Activated T-helper 9 cell treated with anti-CD3 and anti-CD28 coated beads, Interleukin-2, amount 50 U/mL, for 16 hours (primary cell): ENCODE data around the gene DEGS2.

Experiments used
- DNase-seq: peaks from one replicate; pipeline ENCODE4 v3.0.0-alpha.2; 2020; ENCODE audit warnings: low read depth

DEGS2 gene

GRCh38 chr14:100148837-100149731, 10.4 kb downstream of the DEGS2 start:
- no peak for DNase-seq

- DNase-seq: no peak
These were observed 11.6 kb downstream of the DEGS2 start for GRCh38 chr14:100147691-100148464.

DNA sequence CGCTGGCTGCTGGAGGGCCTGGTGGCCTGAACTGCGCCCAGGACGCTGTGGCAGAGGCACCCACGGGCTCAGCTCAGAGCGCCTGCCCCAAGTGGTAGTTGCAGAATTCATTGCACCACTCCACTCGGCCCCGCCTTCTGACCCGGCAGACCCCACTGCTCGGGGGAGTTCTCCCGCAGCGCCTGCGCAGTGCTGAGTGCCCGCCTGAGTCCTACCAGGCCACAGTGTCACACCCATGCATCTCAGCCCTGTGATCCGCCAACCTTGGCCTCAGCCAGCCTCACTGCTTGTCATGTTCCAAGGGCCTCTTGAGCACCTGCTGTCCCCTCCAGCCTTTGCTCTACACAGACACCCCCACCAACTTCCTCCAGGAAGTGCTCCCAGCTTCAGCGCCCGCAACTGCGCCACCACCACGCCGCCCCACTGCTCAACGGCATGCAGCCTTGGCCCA, 12.2 kb downstream of the DEGS2 start:
- DNase-seq: peak; percentile 24

DNA sequence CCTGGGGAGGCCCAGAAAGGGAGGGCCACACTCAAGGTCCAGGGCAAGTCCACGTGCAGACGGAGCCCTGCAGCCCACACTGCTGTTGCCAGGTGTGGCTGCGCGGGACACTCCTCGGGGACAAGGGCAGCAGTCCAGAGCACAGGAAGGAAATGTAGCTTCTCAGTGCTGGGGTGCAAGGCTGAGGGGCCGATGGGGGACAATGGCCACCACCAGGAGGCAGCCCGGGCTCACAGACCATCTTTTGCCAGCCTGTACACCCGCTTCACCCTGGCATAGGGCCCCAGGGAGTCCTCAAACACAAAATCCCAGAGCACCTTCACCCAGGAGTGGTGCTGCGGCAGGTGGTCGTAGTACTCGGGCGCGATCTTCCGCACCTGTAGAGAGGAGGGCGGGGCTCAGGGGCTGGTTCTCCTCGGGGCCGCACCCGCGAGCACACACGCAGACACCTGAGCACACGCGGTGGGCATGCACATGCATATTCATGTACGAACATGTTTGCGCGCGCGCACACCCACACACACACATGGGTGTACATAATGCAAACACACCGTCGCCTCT, 12.8 kb downstream of the DEGS2 start:
- DNase-seq: no peak

GRCh38 chr14:100145682-100146464, 13.6 kb downstream of the DEGS2 start:
- no peak for DNase-seq

GRCh38 chr14:100144996-100145646, 14.3 kb downstream of the DEGS2 start:
- DNase-seq: no peak

GRCh38 chr14:100144645-100144995, 14.8 kb downstream of the DEGS2 start:
- DNase-seq: no peak

DNA sequence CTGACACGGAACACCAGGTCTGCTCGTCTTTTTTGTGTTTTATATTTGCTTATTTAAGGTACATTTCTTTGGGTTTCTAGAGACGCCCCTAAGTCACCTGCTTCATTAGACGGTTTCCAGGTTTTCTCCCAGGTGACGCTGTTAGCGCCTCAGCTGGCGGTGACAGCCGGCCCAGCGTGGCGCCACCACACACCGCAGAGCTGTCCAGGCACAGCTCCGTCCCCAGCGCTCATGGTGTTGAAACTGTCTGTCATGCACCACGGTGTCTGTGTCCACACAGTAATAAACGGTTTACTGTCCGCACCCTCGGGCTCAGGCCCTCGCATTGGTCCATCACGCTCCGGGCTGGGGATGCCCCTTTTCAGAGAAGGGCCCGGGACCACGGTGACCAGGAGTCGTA, 15.5 kb downstream of the DEGS2 start:
- no peak for DNase-seq

GRCh38 chr14:100143523-100143922, 15.9 kb downstream of the DEGS2 start:
- DNase-seq: no peak

GRCh38 chr14:100142073-100143040, 17.1 kb downstream of the DEGS2 start:
- no peak for DNase-seq

GRCh38 chr14:100141098-100141497, 18.3 kb downstream of the DEGS2 start:
- no peak for DNase-seq

DNA sequence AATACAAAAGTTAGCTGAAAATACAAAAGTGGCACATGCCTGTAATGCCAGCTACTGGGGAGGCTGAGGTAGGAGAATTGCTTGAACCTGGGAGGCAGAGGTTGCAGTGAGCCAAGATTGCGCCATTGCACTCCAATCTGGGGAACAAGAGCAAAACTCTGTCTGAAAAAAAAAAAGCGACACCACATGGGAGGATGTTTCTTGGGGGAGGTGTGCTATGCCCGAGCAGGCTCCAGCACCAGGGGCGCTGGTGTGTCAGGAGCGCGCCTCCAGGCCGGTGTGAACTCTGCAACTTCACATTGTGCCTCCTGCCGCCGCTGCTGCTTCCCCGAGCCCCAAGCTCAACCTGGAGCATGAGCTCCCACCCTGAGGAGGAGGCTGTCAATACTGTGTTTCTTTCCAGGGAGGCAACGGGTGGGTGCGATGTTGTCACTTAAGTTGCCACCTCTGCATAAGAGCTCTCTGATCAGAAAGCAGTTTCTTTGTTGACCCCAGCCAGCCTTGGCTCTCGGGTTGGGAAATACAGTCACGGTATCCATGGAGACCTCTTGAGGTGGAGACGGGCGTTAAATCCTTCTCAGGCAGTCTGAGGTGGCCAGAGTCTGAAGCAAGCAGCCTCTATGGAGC, 18.9 kb downstream of the DEGS2 start:
- no peak for DNase-seq

- DNase-seq: no peak
These were observed 20.5 kb downstream of the DEGS2 start for GRCh38 chr14:100138955-100139354.

DNA sequence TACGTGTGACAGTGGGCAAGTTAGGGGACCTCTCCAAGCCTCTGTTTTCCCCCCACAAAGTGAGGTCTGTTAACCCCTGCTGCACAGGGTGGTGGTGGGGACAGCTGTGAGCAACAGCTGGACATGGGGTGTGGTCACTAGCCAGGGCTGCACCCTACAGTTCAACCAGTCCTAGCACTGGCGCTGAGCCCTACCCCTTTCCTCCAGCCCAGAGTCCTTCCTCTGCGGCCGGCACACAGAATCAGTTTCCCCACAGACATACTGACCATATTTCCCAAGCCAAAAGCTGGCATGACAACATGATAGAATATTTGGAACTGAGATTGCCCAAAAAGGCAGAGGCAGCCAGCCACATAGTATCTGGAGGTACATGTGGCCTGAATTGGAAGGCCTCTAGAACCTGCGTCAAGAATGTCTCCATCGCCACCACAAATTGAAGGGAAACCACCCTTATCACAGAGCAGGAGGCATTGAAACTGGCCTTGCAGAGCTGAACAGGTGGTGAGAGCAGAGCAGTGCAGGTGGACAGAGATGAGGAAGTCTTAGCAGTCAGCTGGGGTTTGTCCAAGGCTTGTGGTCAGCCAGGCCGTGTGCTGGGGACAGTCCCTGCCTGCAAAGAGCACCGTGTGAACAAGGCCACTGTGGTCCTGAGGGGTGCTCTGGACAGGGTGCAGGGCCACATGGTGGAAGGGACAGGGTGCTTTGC, 21.2 kb downstream of the DEGS2 start:
- DNase-seq: no peak

DNA sequence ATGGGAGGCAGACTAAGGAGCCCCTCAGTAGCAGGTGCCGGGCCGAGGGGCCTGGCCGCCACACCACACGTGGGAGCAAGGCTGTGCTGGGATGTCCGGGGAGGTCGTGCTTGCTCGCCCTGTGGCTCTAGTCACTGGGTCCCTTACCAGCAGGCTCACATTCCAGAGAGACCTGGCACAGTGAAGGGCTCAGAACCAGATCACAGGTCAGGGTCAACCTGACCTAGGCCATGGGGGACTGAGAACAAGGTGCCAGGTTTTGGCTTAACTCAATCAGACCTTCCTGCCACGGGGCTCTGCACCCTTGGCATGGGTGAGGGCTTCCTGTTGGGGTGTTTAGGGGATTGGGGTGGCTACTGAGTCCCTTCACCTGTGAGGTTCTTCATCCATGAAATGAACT, 22.3 kb downstream of the DEGS2 start:
- DNase-seq: no peak

GRCh38 chr14:100135784-100136183, 23.7 kb downstream of the DEGS2 start:
- no peak for DNase-seq

GRCh38 chr14:100135073-100135472, 24.4 kb downstream of the DEGS2 start:
- DNase-seq: no peak

GRCh38 chr14:100134586-100134985, 24.9 kb downstream of the DEGS2 start:
- DNase-seq: no peak

- no peak for DNase-seq
These were observed 26.4 kb downstream of the DEGS2 start for GRCh38 chr14:100132903-100133510.
